HG03097 (cell line): ENCODE data around the gene CD99.
A peak's percentile ranks its signal among the peaks of the same experiment; 100 is the strongest.

ENCODE experiments used
- ATAC-seq: cut with Tn5 transposase; IDR thresholded peaks from one replicate; pipeline ENCODE4 v1.9.1; 2021; ENCODE audit not compliant: unreplicated experiment, low FRiP score

CD99 gene

DNA sequence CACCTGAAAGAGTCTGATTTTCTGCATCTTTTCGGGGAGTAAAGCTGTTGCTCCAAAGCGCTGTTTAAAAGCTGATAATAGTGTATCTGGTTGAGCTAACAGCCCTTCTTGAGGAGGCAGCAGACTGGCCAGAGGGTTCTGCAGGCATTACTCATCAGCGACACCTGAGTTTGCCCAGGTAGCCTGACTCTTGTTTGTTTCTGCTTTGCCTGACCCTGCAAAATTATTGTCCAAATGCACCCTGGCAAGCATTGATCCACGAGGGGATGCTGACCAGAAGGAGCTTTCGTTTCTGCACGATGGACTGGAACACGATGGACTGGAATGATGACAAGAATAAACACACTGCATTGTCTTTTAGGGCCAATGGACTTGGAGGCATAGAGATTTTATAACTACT lies 6.2 kb downstream of the CD99 start:
- no peak for ATAC-seq

DNA sequence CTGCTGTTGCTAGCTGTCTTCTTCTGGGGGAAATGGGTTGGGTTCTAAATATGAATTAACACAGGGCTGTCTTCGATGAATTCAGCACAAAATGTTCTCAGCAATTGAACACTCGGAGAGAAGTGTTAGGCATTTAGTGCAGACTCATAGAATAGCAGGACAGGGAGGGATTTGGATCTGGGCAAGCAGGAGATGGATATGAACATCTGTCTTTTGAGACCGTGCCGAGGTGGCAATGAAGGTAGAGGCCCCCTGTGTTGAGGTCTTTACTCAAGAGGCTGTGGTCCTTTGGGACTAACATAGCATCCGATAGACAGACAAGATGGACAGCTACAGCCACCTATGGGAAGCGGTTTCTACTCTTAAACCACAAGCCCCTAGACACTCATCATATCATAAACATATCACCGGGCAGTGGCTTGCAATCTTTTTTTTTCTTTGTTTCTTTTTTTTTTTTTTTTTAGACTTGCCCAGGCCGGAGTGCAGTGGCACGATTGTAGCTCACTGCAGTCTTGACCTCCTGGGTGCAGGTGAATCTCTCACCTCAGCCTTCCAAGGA lies 6.7 kb downstream of the CD99 start:
- no peak for ATAC-seq

DNA sequence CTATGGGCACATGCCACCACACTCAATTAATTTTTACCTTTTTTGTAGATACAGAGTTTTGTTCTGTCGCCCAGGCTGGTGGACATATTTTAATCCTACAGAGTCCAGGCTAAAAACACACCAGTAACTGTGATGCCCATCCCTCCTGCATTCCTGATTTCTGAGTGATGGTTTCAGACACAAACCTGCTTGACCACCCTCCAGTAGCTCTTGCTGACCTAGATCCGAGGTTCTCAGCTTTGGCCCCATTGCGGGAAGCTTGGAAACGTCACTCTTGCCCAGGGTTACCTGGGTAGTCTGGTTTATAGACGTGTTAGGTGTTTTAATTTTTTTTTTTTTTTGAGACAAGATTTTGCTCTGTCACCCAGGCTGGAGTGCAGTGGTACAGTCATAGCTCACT lies 7.5 kb downstream of the CD99 start:
- ATAC-seq: no peak

DNA sequence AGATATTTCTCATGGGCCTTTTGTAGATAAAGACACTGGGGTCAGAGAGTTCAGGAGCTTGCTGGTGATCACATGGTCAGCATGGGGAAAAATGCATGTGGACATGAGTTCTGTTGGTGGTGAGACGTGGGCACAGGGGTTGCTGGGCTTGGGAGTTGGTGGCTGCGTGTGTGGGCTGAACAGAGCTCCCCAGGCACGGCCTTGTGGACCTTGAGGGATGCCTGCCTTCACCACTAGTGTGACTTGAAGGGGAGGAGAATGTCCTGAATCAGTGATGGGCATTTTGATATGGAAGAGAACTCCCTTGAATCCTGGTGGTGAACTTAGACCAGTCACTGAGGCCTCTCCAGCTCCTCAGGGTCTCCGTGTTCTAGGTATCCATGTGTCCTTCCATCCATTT lies 8.9 kb downstream of the CD99 start:
- ATAC-seq: no peak

DNA sequence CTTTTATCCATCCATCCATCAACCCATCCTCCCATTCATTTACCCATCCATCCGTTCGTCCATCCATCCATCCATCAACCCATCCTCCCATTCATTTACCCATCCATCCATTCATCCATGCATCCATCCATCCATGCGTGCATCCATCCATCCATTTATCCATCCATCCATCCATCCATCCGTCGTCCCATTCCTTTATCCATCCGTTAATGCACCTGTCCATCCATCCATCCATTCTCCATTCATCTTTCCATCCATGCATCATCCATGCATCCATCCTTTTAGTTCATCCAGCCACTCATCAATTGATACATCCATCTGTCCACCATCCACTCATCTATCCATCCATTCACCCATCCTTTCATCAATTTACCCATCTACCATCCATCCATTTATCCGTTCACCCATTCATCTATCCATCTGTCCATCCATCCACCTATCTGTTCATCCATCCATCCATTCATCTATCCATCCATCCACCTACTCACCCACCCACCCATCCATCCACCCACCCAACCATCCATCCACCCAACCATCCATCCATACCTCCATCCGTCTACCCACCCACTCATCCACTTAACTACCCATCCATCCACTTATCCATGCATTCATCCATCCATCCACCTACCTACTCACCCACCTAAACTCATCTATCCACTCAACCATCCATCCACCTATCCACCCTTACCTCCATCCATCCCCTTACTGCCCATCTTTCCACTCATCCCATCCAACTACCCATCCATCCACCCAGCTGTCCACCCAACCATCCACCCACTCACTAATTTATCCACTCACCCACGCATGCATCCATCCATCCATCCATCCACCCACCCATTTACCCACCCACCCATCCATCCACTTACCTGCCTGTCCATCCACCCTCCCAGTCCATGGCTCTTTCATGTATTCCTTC lies 9.6 kb downstream of the CD99 start:
- no peak for ATAC-seq

DNA sequence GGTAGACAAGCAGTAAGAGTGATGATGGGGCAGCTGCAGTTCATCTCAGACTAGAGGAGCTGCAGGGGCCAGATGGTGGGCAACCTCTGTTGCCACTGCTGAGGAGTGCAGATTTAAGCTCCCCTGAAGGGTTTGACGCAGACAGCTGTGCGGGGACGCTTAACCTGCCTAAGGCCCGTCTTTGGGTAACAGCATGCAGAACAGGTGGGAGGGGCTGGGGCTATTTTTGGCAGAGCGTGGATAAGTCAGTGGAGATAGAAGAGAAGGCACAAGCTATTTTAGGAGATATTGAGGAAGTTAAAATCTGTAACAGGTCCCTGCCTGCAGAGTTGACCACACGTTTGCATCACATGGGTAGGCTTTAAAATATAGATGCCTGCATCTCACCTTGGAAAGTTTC lies 10.5 kb downstream of the CD99 start:
- ATAC-seq: no peak

DNA sequence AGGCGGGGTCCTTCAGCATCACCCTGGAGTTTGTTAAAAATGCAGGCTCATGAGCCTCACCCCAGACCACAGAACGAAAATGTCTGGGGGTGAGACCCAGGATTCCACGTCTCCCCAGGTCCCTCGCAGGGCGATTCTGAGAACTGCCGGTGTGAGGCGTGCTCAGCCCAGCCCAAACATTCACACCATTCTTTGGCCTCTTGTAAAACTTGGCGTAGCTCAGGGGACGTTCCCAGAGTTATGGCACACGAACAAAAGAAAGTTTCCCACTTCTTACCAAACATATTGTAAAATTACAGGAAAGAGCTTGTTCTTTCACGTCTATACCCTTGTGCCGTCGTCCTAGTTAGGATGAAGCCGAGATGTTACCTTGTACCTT lies 12.9 kb downstream of the CD99 start:
- ATAC-seq: no peak

DNA sequence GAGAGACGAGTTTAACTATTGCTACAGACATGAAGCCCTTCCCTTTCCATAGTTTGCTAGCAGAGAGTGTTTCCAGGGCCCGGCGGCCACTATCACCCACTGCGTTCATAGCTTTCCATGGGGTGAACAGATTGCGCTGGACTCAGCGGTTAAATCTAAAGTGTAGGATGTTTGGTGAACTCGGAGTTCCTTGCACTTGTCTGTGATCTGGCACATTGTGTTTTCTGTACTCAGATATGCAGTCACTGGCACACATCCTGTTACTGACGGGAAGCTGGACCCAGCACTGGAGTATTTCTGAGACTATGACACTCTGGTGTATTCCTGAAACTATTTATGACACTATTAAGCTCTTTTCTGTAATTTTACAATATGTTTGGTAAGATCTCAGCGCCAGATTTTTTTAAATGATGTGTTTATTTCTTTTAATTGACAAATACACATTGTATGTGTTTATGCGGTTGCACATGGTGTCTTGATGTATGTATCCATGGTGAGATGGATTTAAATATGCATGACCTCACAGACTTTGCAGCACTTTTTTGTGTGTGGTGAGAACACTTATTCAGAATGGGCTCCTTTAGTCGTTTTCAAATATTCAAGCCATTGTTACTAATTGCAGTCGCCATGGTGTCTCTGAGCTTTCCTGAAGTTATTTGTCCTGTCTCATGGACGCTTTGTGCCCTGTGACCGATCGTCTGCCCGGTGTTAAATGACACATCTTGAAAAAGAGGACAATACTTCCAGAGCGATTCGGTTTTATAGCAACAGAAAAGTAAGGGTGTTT lies 14.1 kb downstream of the CD99 start:
- ATAC-seq: no peak

DNA sequence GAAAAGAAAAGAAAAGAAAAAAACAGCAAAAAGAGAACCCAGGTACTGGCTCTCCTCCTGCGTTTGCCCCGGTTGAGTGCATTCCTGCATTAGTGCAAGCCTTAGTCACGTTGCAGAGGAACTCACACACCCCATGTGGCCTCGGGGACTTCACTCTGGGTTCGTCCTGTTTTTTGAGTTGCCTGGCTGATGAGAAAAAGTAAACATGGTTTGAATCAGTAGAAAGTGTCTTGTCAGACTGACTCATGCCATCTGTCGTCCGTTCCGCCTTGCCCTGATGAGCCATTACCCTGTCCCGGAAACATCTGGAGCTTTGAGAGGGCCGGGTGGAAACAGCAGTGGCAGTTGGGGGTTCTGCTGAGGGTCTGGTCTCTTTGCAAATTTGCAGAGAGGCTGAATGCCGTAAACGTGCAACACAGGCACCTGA lies 16.3 kb downstream of the CD99 start:
- peak; percentile 92 for ATAC-seq

DNA sequence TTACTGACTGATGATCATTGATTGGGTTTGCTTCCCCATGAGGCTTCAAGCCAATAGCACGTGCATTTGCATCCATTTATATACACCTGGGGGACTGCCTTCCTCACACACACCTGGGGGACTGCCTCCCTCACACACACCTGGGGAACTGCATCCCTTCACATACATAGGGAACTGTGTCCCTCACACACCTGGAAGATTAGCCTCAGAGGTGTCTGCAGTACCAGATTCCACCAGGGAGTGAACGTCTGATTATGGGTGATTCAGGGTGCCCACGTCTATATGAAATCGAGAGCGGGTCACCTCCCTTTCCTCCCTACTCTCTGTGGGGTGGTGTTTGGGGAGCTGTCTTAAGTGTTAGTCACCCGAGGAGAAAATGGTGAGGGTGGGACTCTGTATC lies 16.9 kb downstream of the CD99 start:
- ATAC-seq: no peak

DNA sequence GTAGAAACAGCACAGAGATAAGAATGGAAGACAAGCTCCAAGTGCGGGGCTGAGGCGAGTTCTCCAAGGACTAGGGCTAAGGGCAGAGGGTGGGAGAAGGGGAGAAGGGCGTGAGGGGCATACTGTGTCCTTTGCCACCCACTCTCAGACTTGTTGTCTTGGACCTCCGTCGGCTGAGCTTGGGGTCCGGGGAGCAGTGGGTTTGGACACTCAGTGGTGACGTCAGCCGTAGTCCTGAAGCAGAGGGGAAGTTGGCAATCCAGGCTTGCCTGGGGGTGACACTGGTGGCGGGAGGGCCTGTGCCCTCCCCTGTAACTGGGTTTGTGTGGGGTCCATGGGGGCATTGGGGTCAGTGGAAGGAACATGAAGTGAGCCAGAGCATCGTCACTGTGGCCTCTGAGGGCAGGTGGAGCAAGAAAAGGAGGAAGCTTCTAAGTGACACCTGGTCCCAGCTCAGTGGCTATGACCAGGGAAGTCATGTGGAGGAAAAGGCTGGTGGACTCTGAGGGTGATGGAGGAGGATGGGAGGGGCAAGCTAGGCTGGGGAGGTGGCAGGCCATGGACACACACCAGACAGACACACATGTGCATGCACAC lies 17.6 kb downstream of the CD99 start:
- no peak for ATAC-seq

DNA sequence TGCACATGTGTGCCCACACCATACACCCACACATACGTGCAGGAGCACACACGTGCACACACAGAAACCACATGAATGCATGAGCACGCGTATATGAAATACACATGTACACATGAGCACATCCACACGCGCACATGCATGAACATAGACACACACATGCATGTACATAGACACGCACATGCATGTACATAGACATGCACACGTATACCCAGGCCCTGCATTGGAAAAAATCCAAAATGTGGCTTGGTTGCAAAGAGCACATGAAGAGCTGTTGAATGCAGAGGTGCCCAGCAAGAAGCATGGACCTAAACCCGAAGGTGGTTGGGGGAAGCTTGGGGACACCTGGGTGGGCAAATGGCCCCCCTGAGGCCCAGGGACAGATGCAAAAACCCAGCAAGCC lies 18.5 kb downstream of the CD99 start:
- no peak for ATAC-seq

DNA sequence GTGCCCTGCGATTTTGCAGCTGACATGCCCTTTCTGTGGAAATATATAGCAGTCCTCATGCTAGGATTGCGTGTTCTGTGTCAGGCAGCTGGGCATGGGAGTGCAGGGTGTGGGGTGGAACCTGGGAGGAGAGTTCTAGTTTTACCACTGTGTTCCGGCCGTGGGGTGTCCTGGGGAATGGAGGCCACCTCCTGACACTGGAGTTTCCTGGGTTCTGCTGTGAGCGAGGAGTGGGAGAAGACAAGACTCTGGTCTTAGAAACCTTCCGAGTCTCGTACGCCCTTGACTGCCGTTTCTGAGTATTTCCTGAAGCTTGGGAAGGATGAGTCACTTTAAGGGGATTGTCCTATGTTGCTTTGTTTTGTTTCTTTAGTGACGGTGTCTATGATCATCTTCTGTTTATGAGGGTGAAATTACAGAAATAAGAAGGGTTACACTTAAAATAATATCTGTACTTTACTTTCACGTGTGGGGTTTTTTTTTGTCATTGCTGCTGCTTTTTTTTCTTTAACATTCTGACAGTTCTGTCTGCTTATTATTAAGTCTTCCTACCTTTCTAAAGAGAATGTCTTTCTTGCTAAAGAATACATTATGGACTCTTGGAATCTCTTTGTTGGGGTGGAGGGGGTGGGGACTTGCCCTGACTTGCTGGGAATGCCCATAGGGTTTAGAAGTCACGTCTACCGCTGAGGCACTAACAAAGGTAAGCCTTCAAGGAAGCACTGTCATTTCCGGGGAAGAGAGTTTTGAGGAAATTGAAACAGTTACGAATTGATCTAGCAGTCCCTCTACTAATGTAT lies 19.1 kb downstream of the CD99 start:
- ATAC-seq: no peak

DNA sequence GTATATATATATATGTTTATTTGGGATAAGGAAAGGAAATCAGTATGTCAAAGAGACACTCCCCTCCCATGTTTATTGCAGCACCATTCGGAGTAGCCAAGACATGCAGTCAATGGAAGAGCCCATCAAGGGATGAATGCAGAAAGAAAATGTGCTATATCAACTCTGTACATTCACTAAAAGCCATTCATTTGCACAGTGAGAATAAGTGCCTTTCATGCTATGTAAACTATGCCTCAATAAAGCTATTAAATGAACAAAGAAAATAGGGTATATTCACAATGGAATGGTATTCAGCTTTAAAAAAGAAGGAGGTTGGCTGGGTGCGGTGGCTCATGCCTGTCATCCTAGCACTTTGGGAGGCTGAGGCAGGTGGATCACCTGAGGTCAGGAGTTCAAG lies 20.3 kb downstream of the CD99 start:
- ATAC-seq: no peak

DNA sequence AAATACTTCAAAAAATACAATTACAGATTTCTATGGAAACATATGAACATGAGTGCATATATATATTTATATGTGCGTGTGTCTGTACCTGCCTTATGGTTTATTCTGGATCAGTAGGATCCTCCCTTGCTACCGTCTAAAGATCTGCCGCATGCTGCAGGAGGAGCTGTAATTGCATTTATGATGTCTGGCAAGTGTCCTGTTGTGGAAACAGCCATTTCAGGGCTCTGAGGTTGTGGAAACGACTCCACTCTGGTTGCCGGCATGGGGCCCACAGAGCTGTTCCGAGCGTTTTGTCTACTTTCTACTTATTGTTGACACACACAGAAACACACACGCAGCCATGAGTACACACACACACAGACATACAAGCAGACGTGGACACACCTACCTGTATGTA lies 21.3 kb downstream of the CD99 start:
- ATAC-seq: no peak

DNA sequence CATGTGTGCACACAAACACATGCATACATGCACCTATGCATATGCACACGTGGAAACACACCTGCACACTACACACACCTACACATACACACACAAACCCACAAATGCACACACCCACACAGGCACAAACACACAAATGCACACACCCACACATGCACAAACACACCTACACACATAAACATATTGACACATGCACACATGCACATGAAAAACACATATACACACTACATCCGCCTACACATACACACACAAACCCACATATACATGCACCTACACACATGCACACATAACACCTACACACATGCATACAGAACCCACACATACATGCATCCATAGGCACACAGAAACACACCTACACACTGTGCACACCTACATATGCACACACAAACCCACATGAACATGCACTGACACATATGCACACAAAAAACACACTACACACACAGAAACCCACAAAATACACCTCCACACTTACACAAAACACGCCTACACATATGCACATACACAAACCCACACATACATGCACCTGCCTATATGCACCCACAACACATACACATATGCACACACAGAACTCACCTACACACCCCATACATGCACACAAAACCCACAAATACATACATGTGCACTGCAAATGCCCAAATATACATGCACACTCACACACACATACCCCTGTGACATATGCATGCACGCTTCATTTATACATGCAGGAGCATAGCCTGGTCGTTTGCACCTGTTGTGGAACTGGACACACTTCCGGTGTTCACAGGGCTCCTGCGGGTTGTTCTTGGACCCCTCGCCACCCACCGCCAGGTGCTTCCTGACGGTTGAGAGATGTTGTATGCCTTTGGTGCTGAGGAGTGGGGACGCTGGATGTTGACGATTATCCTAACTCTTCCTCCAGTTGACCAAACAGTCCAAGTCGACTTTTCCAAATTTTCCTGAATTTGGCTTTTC lies 22.1 kb downstream of the CD99 start:
- ATAC-seq: no peak

DNA sequence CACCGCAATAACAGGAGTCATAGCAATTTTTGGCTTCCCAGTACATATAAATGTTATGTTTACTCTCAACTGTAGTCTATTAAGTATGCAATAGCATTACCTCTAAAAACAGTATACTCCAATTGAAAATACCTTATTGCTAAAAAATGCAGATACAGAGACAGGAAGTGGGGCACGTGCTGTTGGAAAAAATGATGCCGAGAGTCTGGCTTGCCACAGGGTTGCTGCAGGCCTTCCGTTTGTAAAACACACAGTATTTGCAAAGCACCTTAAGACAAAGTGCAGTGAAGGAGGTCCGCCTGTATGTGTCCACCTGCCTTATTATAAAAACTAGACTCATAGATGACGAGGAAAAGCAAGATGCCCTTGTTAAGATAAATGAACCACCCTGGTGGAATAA lies 23.5 kb downstream of the CD99 start:
- ATAC-seq: no peak

DNA sequence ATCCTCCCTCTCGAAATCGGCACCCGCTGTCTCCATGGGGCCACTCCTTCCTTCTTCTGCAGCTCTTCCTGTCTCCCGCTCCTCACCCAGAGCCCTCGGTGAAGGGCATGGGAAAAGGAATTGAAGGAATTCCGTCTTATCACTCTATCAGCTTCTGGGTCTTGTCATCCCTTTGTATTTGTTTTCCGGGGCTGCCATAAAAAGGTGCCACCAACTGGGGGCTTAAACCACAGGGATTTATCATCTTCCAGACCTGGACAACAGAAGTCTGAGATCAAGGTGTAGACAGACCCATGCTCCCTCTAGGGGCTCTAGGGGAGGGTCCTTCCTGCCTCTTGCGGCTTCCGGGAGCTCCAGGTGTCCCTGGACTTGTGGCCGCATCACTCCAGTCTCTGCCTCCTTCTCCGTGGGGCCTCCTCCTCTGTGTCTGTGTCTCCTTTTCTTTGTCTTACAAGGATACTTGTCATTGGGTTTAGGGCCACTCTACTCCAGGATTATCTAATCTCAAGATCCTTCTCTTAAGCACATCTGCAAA lies 24.0 kb downstream of the CD99 start:
- no peak for ATAC-seq

DNA sequence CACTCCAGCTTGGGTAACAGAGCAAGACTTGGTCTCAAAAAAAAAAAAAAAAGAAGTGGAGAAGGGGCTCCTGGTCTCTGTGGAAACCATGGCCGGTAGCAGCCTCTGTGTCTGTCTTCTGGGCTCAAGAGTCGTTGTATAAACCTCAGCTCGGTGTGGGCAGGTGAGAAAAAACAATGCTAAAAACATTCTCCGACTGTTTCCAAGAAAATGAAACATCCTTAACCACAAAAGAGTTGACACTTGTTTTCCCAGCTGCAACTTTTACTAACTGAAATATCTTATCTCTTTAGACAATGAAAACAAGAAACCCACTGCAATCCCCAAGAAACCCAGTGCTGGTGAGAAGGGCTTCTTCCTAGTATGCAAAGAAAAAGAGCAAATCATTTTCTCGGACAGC lies 26.2 kb downstream of the CD99 start:
- no peak for ATAC-seq
